ENCODE results near the gene AFAP1.
A peak's percentile ranks its signal among the peaks of the same experiment; 100 is the strongest.

The AFAP1 gene

GRCh38 chr4:7816771-7817170 is 122.9 kb downstream of the AFAP1 start:
- no peak overlapping the region for H3K27ac ChIP-seq (ENCODE audit: low read depth, low read length)
- no peak overlapping the region for H2BK12ac ChIP-seq (ENCODE audit: low read length)
- H3K4me3 ChIP-seq (ENCODE audit: low read depth, low read length), result no peak overlapping the region
- peak; percentile 52 to 63 for DNase-seq
- H3K36me3 ChIP-seq (ENCODE audit: control insufficient read depth in 1 of 2, insufficient read depth in 2 of 2, low read length in 2 of 2), result peaks cover 22 to 41% of the 10 kb centered on the region in 2 experiments
- H2AK5ac ChIP-seq (ENCODE audit: low read length), result no peak overlapping the region
- H3K4ac ChIP-seq (ENCODE audit: low read depth, low read length), result no peak overlapping the region
- H3K23ac ChIP-seq (ENCODE audit: low read length), result no peak overlapping the region
- H3K9ac ChIP-seq (ENCODE audit: low read length), result no peak overlapping the region
- no peak overlapping the region for H3K4me2 ChIP-seq (ENCODE audit: low read length)
- no peak overlapping the region for H4K91ac ChIP-seq (ENCODE audit: low read depth, low read length)
- no peaks in the 10 kb centered on the region for H3K27me3 ChIP-seq (ENCODE audit: insufficient read depth, low read length)
- H4K12ac ChIP-seq (ENCODE audit: low read depth, low read length), result no peak overlapping the region
- no peaks in the 10 kb centered on the region for H3K79me2 ChIP-seq (ENCODE audit: control insufficient read depth, insufficient read depth, low read length, poor library complexity)
- no peak overlapping the region for H2BK5ac ChIP-seq (ENCODE audit: low read depth, low read length, poor library complexity)
- no peaks in the 10 kb centered on the region for H3K9me3 ChIP-seq (ENCODE audit: insufficient read depth, low read depth, low read length)
- H3K18ac ChIP-seq (ENCODE audit: low read length), result no peak overlapping the region
- no peak overlapping the region for H3K14ac ChIP-seq (ENCODE audit: low read length)
- no peaks in the 10 kb centered on the region for H3K79me1 ChIP-seq (ENCODE audit: low read length)
- H3K4me1 ChIP-seq (ENCODE audit: control insufficient read depth in 1 of 2, insufficient read depth in 2 of 2, low read length in 2 of 2), result peaks cover 0 to 3% of the 10 kb centered on the region in 2 experiments
- WGBS (ENCODE audit: extremely low coverage, insufficient coverage, insufficient read length), result no CpG with 5 or more reads among the region's 7 CpGs
- H4K8ac ChIP-seq (ENCODE audit: low read depth, low read length), result no peak overlapping the region
- no peak overlapping the region for H2BK120ac ChIP-seq (ENCODE audit: insufficient read depth, low read length, poor library complexity)
- H2AFZ ChIP-seq (ENCODE audit: insufficient read depth, low read length, poor library complexity), result no peak overlapping the region

GRCh38 chr4:7815981-7816380 is 123.7 kb downstream of the AFAP1 start:
- H3K4me1 ChIP-seq (ENCODE audit: control insufficient read depth in 1 of 2, insufficient read depth in 2 of 2, low read length in 2 of 2), result peaks cover 0 to 7% of the 10 kb centered on the region in 2 experiments
- H3K79me1 ChIP-seq (ENCODE audit: low read length), result no peaks in the 10 kb centered on the region
- H4K12ac ChIP-seq (ENCODE audit: low read depth, low read length), result no peak overlapping the region
- H3K4ac ChIP-seq (ENCODE audit: low read depth, low read length), result no peak overlapping the region
- WGBS (ENCODE audit: extremely low coverage, insufficient coverage, insufficient read length), result no CpG with 5 or more reads among the region's 1 CpG
- no peaks in the 10 kb centered on the region for H3K79me2 ChIP-seq (ENCODE audit: control insufficient read depth, insufficient read depth, low read length, poor library complexity)
- H3K4me3 ChIP-seq (ENCODE audit: low read depth, low read length), result no peak overlapping the region
- no peak overlapping the region for H3K23ac ChIP-seq (ENCODE audit: low read length)
- H3K36me3 ChIP-seq (ENCODE audit: control insufficient read depth in 1 of 2, insufficient read depth in 2 of 2, low read length in 2 of 2), result peaks cover 22 to 41% of the 10 kb centered on the region in 2 experiments
- H3K9me3 ChIP-seq (ENCODE audit: insufficient read depth, low read depth, low read length), result no peaks in the 10 kb centered on the region
- no peaks in the 10 kb centered on the region for H3K27me3 ChIP-seq (ENCODE audit: insufficient read depth, low read length)
- no peak overlapping the region for H3K14ac ChIP-seq (ENCODE audit: low read length)
- H4K91ac ChIP-seq (ENCODE audit: low read depth, low read length), result no peak overlapping the region
- no peak overlapping the region for H3K4me2 ChIP-seq (ENCODE audit: low read length)
- no peak for DNase-seq
- H2AK5ac ChIP-seq (ENCODE audit: low read length), result no peak overlapping the region
- H2BK120ac ChIP-seq (ENCODE audit: insufficient read depth, low read length, poor library complexity), result no peak overlapping the region
- H2BK5ac ChIP-seq (ENCODE audit: low read depth, low read length, poor library complexity), result no peak overlapping the region
- H3K9ac ChIP-seq (ENCODE audit: low read length), result no peak overlapping the region
- no peak overlapping the region for H2AFZ ChIP-seq (ENCODE audit: insufficient read depth, low read length, poor library complexity)
- no peak overlapping the region for H3K27ac ChIP-seq (ENCODE audit: low read depth, low read length)
- H3K18ac ChIP-seq (ENCODE audit: low read length), result no peak overlapping the region
- H4K8ac ChIP-seq (ENCODE audit: low read depth, low read length), result no peak overlapping the region
- no peak overlapping the region for H2BK12ac ChIP-seq (ENCODE audit: low read length)

- Histone ChIP-seq H3K4ac (ENCODE audit: low read depth, low read length) (no peak overlapping the region), H3K27me3 (ENCODE audit: insufficient read depth, low read length) (no peaks in the 10 kb centered on the region), H4K12ac (ENCODE audit: low read depth, low read length) (no peak overlapping the region), H3K4me1 (ENCODE audit: control insufficient read depth in 1 of 2, insufficient read depth in 2 of 2, low read length in 2 of 2) (peaks cover 0 to 7% of the 10 kb centered on the region in 2 experiments), H3K4me3 (ENCODE audit: low read depth, low read length) (no peak overlapping the region), H2AFZ (ENCODE audit: insufficient read depth, low read length, poor library complexity) (no peak overlapping the region), H3K9me3 (ENCODE audit: insufficient read depth, low read depth, low read length) (no peaks in the 10 kb centered on the region), H2BK120ac (ENCODE audit: insufficient read depth, low read length, poor library complexity) (no peak overlapping the region), H4K91ac (ENCODE audit: low read depth, low read length) (no peak overlapping the region), H3K9ac (ENCODE audit: low read length) (no peak overlapping the region), H3K79me2 (ENCODE audit: control insufficient read depth, insufficient read depth, low read length, poor library complexity) (no peaks in the 10 kb centered on the region), H3K27ac (ENCODE audit: low read depth, low read length) (no peak overlapping the region), H3K14ac (ENCODE audit: low read length) (no peak overlapping the region), H3K4me2 (ENCODE audit: low read length) (no peak overlapping the region), H4K8ac (ENCODE audit: low read depth, low read length) (no peak overlapping the region), H3K23ac (ENCODE audit: low read length) (no peak overlapping the region), H2AK5ac (ENCODE audit: low read length) (no peak overlapping the region), H3K79me1 (ENCODE audit: low read length) (no peaks in the 10 kb centered on the region), H3K18ac (ENCODE audit: low read length) (no peak overlapping the region), H2BK12ac (ENCODE audit: low read length) (no peak overlapping the region), H3K36me3 (ENCODE audit: control insufficient read depth in 1 of 2, insufficient read depth in 2 of 2, low read length in 2 of 2) (peaks cover 24 to 44% of the 10 kb centered on the region in 2 experiments), H2BK5ac (ENCODE audit: low read depth, low read length, poor library complexity) (no peak overlapping the region)
- DNase-seq, result peak; percentile 71 to 78
- WGBS (ENCODE audit: extremely low coverage, insufficient coverage, insufficient read length), result no CpG with 5 or more reads among the region's 6 CpGs
Observed at GRCh38 chr4:7815562-7815961, 124.1 kb downstream of the AFAP1 start.

GRCh38 chr4:7814451-7814850 is 125.2 kb downstream of the AFAP1 start:
- H3K79me1 ChIP-seq (ENCODE audit: low read length), result no peaks in the 10 kb centered on the region
- no peak overlapping the region for H2BK12ac ChIP-seq (ENCODE audit: low read length)
- H4K12ac ChIP-seq (ENCODE audit: low read depth, low read length), result no peak overlapping the region
- no peak overlapping the region for H4K8ac ChIP-seq (ENCODE audit: low read depth, low read length)
- H3K18ac ChIP-seq (ENCODE audit: low read length), result no peak overlapping the region
- no peaks in the 10 kb centered on the region for H3K27me3 ChIP-seq (ENCODE audit: insufficient read depth, low read length)
- H3K23ac ChIP-seq (ENCODE audit: low read length), result no peak overlapping the region
- peak overlapping the region; percentile 46 for H3K4me3 ChIP-seq (ENCODE audit: low read depth, low read length)
- DNase-seq, result no peak
- peaks cover 33 to 42% of the 10 kb centered on the region in 2 experiments for H3K36me3 ChIP-seq (ENCODE audit: control insufficient read depth in 1 of 2, insufficient read depth in 2 of 2, low read length in 2 of 2)
- no peak overlapping the region for H3K14ac ChIP-seq (ENCODE audit: low read length)
- WGBS (ENCODE audit: extremely low coverage, insufficient coverage, insufficient read length), result no CpG with 5 or more reads among the region's 15 CpGs
- no peak overlapping the region for H2AK5ac ChIP-seq (ENCODE audit: low read length)
- no peaks in the 10 kb centered on the region for H3K9me3 ChIP-seq (ENCODE audit: insufficient read depth, low read depth, low read length)
- H3K4me1 ChIP-seq (ENCODE audit: control insufficient read depth in 1 of 2, insufficient read depth in 2 of 2, low read length in 2 of 2), result peaks cover 0 to 7% of the 10 kb centered on the region in 2 experiments
- H2BK5ac ChIP-seq (ENCODE audit: low read depth, low read length, poor library complexity), result no peak overlapping the region
- no peak overlapping the region for H3K9ac ChIP-seq (ENCODE audit: low read length)
- H4K91ac ChIP-seq (ENCODE audit: low read depth, low read length), result no peak overlapping the region
- H3K27ac ChIP-seq (ENCODE audit: low read depth, low read length), result no peak overlapping the region
- no peak overlapping the region for H2BK120ac ChIP-seq (ENCODE audit: insufficient read depth, low read length, poor library complexity)
- H3K79me2 ChIP-seq (ENCODE audit: control insufficient read depth, insufficient read depth, low read length, poor library complexity), result no peaks in the 10 kb centered on the region
- H3K4me2 ChIP-seq (ENCODE audit: low read length), result no peak overlapping the region
- no peak overlapping the region for H3K4ac ChIP-seq (ENCODE audit: low read depth, low read length)
- no peak overlapping the region for H2AFZ ChIP-seq (ENCODE audit: insufficient read depth, low read length, poor library complexity)
